Prostate gland (tissue), 2 donors: ENCODE results near the gene NXPE3. TPM values are rescaled to one million over a fixed set of nuclear protein-coding genes. Genes with fewer than 3 reads are reported as not detected.
A peak's percentile ranks its signal among the peaks of the same experiment; 100 is the strongest.

Source experiments
- DNase-seq: peaks from one replicate; pipeline ENCODE4 v3.0.0-alpha.2; 2019; ENCODE audit warnings: low spot score
- H3K27ac ChIP-seq, 2 donors: fragments of 200-600 bp; sonication (generic); 2 replicates each; pipeline ENCODE4 v1.5.1; 2017 to 2019
- H3K27me3 ChIP-seq: fragments of 200-600 bp; sonication (generic); replicated peaks from 2 replicates; pipeline ENCODE4 v1.5.1; 2019; ENCODE audit not compliant: insufficient read depth
- H3K36me3 ChIP-seq, 2 donors: fragments of 200-600 bp; sonication (generic); 1 replicate in 1 of 2; 2 replicates in 1 of 2; pipeline versions ENCODE4 v1.5.1 to v1.8.1; 2017 to 2019
- H3K4me1 ChIP-seq: fragments of 200-600 bp; sonication (generic); replicated peaks from 2 replicates; pipeline ENCODE4 v1.5.1; 2019
- H3K4me3 ChIP-seq, 2 donors: fragments of 200-600 bp; sonication (generic); 2 replicates each; pipeline ENCODE4 v1.5.1; 2017 to 2019
- H3K9me3 ChIP-seq: fragments of 200-600 bp; sonication (generic); 2 replicates; pipeline ENCODE4 v1.5.1; 2017
- POLR2A ChIP-seq: fragments of 450-650 bp; IDR thresholded peaks from one replicate; pipeline ENCODE4 v1.6.1; 2016; ENCODE audit warnings: antibody characterized with exemption, mild to moderate bottlenecking
- POLR2AphosphoS5 ChIP-seq: sonication (generic); formaldehyde crosslinking; IDR thresholded peaks from one replicate; pipeline ENCODE4 v1.6.1; 2017; ENCODE audit warnings: antibody characterized with exemption
- WGBS: methylation state at CpG from one replicate; pipeline ENCODE4 v1.1.5; 2018; 5-methylcytosine and 5-hydroxymethylcytosine counted together
- intact Hi-C: fragments of 100-400 bp; cut with DNase I; formaldehyde crosslinking; loops from one replicate; pipeline ENCODE4 v1.14.2; 2022
- total RNA-seq, 2 donors: library from RNA; depleted of rRNA; stranded (reverse); fragments of >200 nt; gene quantifications; one replicate each; pipeline ENCODE4 v1.1.0, GENCODE V29; 2016
- TF ChIP-seq, protein P1 (sequence below), 4 experiments: fragments of 200-600 bp in 2 of 4; fragments of 450-650 bp in 2 of 4; sonication (generic) in 2 of 4; IDR thresholded peaks; 1 replicate in 3 of 4; 2 replicates in 1 of 4; pipeline ENCODE4 v1.5.1; 2016 to 2019; ENCODE audit warnings: antibody characterized with exemption in 4 of 4, mild to moderate bottlenecking in 2 of 4, moderate library complexity in 2 of 4

The NXPE3 gene
- total RNA-seq, 2 donors from 2014 or later, result 7.8 to 14.1 TPM

DNA sequence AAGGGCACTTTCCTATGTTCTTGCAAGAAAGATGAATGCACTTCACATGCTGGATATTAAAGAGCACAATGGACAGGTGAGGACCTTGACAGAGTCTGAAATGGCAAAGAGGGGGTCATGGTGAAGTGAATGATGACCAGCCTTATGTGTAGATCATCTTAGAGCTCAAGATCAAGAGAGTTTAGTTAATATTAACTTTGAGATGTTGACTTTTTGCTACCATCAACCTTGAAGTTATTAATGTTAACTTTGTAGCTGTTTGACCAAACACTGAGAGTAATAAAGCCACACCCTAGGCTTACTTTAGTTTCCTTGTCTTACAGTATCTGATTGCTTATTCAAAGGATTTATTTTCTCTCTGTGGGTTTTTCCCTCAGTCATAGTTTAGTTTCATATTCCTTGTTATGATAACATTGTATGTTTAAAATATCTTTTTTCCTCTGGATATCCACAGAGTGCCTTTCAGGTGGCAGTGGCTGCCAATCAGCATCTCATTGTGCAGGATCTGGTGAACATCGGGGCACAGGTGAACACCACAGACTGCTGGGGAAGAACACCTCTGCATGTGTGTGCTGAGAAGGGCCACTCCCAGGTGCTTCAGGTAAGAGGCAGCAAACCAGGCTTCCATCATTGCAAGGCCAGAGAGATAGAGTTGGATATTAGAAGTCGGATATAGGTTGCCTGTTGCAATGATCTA is 75.7 kb downstream of the NXPE3 start:
- no peak for DNase-seq
- TF ChIP-seq POLR2AphosphoS5 (peak; percentile 64), POLR2A (no peak)
- TF ChIP-seq, protein P1, sequence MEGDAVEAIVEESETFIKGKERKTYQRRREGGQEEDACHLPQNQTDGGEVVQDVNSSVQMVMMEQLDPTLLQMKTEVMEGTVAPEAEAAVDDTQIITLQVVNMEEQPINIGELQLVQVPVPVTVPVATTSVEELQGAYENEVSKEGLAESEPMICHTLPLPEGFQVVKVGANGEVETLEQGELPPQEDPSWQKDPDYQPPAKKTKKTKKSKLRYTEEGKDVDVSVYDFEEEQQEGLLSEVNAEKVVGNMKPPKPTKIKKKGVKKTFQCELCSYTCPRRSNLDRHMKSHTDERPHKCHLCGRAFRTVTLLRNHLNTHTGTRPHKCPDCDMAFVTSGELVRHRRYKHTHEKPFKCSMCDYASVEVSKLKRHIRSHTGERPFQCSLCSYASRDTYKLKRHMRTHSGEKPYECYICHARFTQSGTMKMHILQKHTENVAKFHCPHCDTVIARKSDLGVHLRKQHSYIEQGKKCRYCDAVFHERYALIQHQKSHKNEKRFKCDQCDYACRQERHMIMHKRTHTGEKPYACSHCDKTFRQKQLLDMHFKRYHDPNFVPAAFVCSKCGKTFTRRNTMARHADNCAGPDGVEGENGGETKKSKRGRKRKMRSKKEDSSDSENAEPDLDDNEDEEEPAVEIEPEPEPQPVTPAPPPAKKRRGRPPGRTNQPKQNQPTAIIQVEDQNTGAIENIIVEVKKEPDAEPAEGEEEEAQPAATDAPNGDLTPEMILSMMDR (IDR thresholded peaks at IDR 0.05), result no peak
- Histone ChIP-seq H3K36me3 (peaks cover 10 to 15% of the 10 kb centered on the region in 2 donors), H3K27ac (peak overlapping the region in 1 of 2 donors; percentile 37), H3K9me3 (no peaks in the 10 kb centered on the region), H3K4me1 (no peaks in the 10 kb centered on the region), H3K4me3 (no peak overlapping the region), H3K27me3 (no peaks in the 10 kb centered on the region)
- intact Hi-C loops, result no loop called here
- WGBS, result 73% methylated on average over 2 of the region's 2 CpGs

DNA sequence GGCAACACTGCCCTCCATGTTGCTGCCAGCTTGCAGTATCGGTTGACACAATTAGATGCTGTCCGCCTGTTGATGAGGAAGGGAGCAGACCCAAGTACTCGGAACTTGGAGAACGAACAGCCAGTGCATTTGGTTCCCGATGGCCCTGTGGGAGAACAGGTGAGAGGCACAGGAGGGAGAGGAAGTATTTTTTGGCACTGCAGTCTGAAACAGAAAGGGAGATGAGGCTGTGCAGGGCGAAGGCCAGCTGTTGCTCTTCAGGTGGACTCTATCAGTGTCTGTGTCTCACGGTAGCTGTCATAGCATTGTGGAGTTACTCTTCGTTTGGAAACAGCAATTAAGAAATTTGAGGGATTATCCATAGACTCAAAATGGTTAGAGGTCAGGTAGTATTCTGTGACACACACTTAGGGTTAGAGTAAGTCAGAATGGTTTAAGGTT is 78.3 kb downstream of the NXPE3 start:
- H3K4me1 ChIP-seq, result no peaks in the 10 kb centered on the region

DNA sequence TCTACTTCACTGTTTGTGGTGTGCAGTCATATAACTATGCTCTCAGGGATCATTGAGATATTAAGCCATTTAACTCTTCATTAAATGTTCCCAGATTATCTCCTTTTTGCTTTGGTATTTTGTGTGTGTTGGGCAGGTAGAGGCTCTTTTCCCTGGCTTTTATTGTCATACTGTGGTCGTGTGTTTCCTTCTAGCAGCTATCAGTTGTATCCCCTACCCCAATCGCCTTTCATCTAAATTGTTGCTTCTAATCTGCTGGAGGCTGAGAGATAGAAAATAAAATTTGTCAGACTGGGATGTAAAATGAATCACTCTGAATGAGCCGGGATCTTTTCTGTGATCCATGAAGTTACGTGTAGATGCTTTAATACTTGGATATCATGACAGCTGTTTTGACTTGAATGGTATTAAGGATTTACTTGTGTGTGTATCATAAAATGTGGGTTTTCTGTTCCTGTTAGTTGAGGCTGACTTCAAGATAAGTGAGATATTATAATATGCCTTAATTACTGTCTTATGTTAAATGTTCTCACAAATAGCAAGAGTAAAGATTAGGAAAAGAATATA is 79.5 kb downstream of the NXPE3 start:
- WGBS, result 81% methylated on average over 4 of the region's 4 CpGs
- Histone ChIP-seq H3K4me3 (no peak overlapping the region), H3K9me3 (no peaks in the 10 kb centered on the region), H3K27me3 (no peaks in the 10 kb centered on the region), H3K27ac (no peak overlapping the region), H3K4me1 (no peaks in the 10 kb centered on the region), H3K36me3 (peaks cover 0 to 16% of the 10 kb centered on the region in 2 donors)
- DNase-seq, result no peak
- intact Hi-C loops, result no loop called here
- no peak for TF ChIP-seq POLR2AphosphoS5
- TF ChIP-seq, protein P1 (IDR thresholded peaks at IDR 0.05), result no peak
- TF ChIP-seq POLR2A, result no peak

More for the DNA sequence above, 78.3 kb downstream of the NXPE3 start:
- no peak for DNase-seq
- H3K27me3 ChIP-seq, result no peaks in the 10 kb centered on the region
- 75% methylated on average over 8 of the region's 8 CpGs for WGBS
- intact Hi-C loops, result no loop called here
- TF ChIP-seq, protein P1 (IDR thresholded peaks at IDR 0.05), result no peak
- TF ChIP-seq POLR2A, result no peak
- TF ChIP-seq POLR2AphosphoS5, result no peak
- no peaks in the 10 kb centered on the region for H3K9me3 ChIP-seq
- H3K36me3 ChIP-seq, result peaks cover 10 to 16% of the 10 kb centered on the region in 2 donors
- no peak overlapping the region for H3K27ac ChIP-seq
- H3K4me3 ChIP-seq, result no peak overlapping the region

DNA sequence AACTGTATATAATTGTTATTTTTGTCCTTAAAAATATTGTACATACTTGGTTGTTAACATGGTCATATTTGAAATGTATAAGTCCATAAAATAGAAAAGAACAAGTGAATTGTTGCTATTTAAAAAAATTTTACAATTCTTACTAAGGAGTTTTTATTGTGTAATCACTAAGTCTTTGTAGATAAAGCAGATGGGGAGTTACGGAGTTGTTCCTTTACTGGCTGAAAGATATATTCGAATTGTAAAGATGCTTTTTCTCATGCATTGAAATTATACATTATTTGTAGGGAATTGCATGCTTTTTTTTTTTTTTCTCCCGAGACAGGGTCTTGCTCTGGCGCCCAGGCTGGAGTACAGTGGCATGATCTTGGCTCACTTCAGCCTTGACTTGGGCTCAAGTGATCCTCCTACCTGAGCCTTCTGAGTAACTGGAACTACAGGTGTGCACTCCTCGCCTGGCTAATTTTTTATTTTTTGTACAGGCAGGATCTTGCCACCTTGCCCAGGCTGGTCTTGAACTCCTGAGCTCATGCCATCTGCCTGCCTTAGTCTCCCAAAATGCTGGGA is 81.0 kb downstream of the NXPE3 start:
- no peaks in the 10 kb centered on the region for H3K9me3 ChIP-seq
- 91% methylated on average over 5 of the region's 5 CpGs for WGBS
- TF ChIP-seq POLR2A, result no peak
- no peak for TF ChIP-seq POLR2AphosphoS5
- TF ChIP-seq, protein P1 (IDR thresholded peaks at IDR 0.05), result no peak
- H3K4me1 ChIP-seq, result no peaks in the 10 kb centered on the region
- no peak for DNase-seq
- H3K27me3 ChIP-seq, result no peaks in the 10 kb centered on the region
- H3K27ac ChIP-seq, result no peak overlapping the region
- H3K4me3 ChIP-seq, result no peak overlapping the region
- H3K36me3 ChIP-seq, result peaks cover 0 to 14% of the 10 kb centered on the region in 2 donors
- intact Hi-C loops, result no loop called here
